HepG2 (cell line): ENCODE measurements around the gene BIRC6. TPM values are rescaled to one million over a fixed set of nuclear protein-coding genes. Genes with fewer than 3 reads are reported as not detected.
A peak's percentile ranks its signal among the peaks of the same experiment; 100 is the strongest.

ENCODE experiments used
- ATF1 ChIP-seq: IDR thresholded peaks from 2 replicates; pipeline ENCODE4 v1.6.1; 2016; ENCODE audit warnings: mild to moderate bottlenecking, control low read depth
- ATF7-NPFF ChIP-seq: sonication (generic); formaldehyde crosslinking; IDR thresholded peaks from 2 replicates; pipeline ENCODE4 v1.8.1; 2023; ENCODE audit warnings: mild to moderate bottlenecking, low read depth, missing genetic modification reagents, moderate library complexity
- DNMT1 ChIP-seq: sonication (generic); formaldehyde crosslinking; IDR thresholded peaks from 2 replicates; pipeline ENCODE4 v1.5.1; 2020; ENCODE audit warnings: mild to moderate bottlenecking, missing genetic modification reagents
- DZIP1 ChIP-seq: sonication (generic); formaldehyde crosslinking; IDR thresholded peaks from 2 replicates; pipeline ENCODE4 v1.5.0; 2020; ENCODE audit warnings: mild to moderate bottlenecking, missing genetic modification reagents
- E2F2 ChIP-seq: sonication (generic); formaldehyde crosslinking; IDR thresholded peaks from 2 replicates; pipeline ENCODE4 v1.4.0; 2020; ENCODE audit warnings: missing genetic modification reagents, borderline replicate concordance
- ELF1 ChIP-seq: sonication (generic); formaldehyde crosslinking; IDR thresholded peaks from 2 replicates; pipeline ENCODE4 v1.4.0; 2020; ENCODE audit warnings: missing genetic modification reagents
- ERF ChIP-seq: IDR thresholded peaks from 2 replicates; pipeline ENCODE4 v1.6.1; 2018; ENCODE audit warnings: missing biosample characterization, missing genetic modification reagents
- FOXO4 ChIP-seq: sonication (generic); formaldehyde crosslinking; conservative IDR thresholded peaks from 2 replicates; pipeline ENCODE4 v1.8.1; 2023; ENCODE audit warnings: missing genetic modification reagents
- HNRNPUL1 ChIP-seq: fragments of 200-400 bp; formaldehyde crosslinking; IDR thresholded peaks from 2 replicates; pipeline ENCODE4 v1.6.1; 2017; ENCODE audit warnings: low read depth, mild to moderate bottlenecking, low read length, moderate library complexity
- MEF2D ChIP-seq: sonication (generic); formaldehyde crosslinking; IDR thresholded peaks from 2 replicates; pipeline ENCODE4 v1.5.1; 2020; ENCODE audit warnings: mild to moderate bottlenecking, missing genetic modification reagents
- MYC ChIP-seq: sonication (generic); formaldehyde crosslinking; IDR thresholded peaks from 2 replicates; pipeline ENCODE4 v1.9.0; 2021; ENCODE audit warnings: missing genetic modification reagents, borderline replicate concordance
- PHF20 ChIP-seq: sonication (generic); formaldehyde crosslinking; IDR thresholded peaks from 2 replicates; pipeline ENCODE4 v1.5.0; 2020; ENCODE audit warnings: mild to moderate bottlenecking, missing genetic modification reagents
- SOX13 ChIP-seq, 3 experiments: fragments of 450-650 bp in 1 of 3; sonication (generic) in 1 of 3; formaldehyde crosslinking in 1 of 3; IDR thresholded peaks in 2 of 3; conservative IDR thresholded peaks in 1 of 3; 2 replicates each; pipeline versions ENCODE4 v1.5.0 to v1.6.1; 2016 to 2020; ENCODE audit warnings: antibody characterized with exemption in 1 of 3, mild to moderate bottlenecking in 1 of 3, missing compliant biosample characterization in 1 of 3, missing genetic modification reagents in 1 of 3, moderate library complexity in 1 of 3
- TBX3 ChIP-seq: fragments of 450-650 bp; IDR thresholded peaks from 2 replicates; pipeline ENCODE4 v1.6.1; 2017; ENCODE audit warnings: antibody characterized with exemption, mild to moderate bottlenecking, inconsistent platforms, borderline replicate concordance
- ZBTB20 ChIP-seq: sonication (generic); formaldehyde crosslinking; IDR thresholded peaks from 2 replicates; pipeline ENCODE4 v1.8.1; 2023; ENCODE audit warnings: missing genetic modification reagents, low read depth, mild to moderate bottlenecking, borderline replicate concordance
- ZFP82 ChIP-seq: sonication (generic); formaldehyde crosslinking; IDR thresholded peaks from 2 replicates; pipeline ENCODE4 v1.5.1; 2020; ENCODE audit warnings: mild to moderate bottlenecking, missing genetic modification reagents, borderline replicate concordance
- ZNF414 ChIP-seq: sonication (generic); formaldehyde crosslinking; IDR thresholded peaks from 2 replicates; pipeline ENCODE4 v1.5.0; 2020; ENCODE audit warnings: missing genetic modification reagents
- ZNF549 ChIP-seq: sonication (generic); formaldehyde crosslinking; IDR thresholded peaks from 2 replicates; pipeline ENCODE4 v1.5.0; 2020; ENCODE audit warnings: missing genetic modification reagents
- ZNF616 ChIP-seq: sonication (generic); formaldehyde crosslinking; IDR thresholded peaks from 2 replicates; pipeline ENCODE4 v1.5.0; 2020; ENCODE audit warnings: low read depth, mild to moderate bottlenecking, missing genetic modification reagents
- ZNF704 ChIP-seq: sonication (generic); formaldehyde crosslinking; IDR thresholded peaks from 2 replicates; pipeline ENCODE4 v1.8.1; 2023; ENCODE audit warnings: mild to moderate bottlenecking, inconsistent platforms, moderate library complexity, missing genetic modification reagents, borderline replicate concordance
- polyA plus RNA-seq, 8 experiments: library from polyadenylated mRNA; depleted of rRNA in 3 of 8; stranded (reverse) in 7 of 8; unstranded in 1 of 8; fragments of >200 nt; fragmentation: Illumina TruSeq in 4 of 8; extraction: Trizol in 4 of 8; gene quantifications; 2 replicates each; pipeline versions ENCODE4 v1.2.1 to v1.2.3, GENCODE V29; 2011 to 2016; ENCODE audit warnings: low read depth in 4 of 8, missing spikeins in 1 of 8, mixed read lengths in 1 of 8; ENCODE audit not compliant: insufficient read depth in 1 of 8
- total RNA-seq, 5 experiments: library from RNA; depleted of rRNA; stranded (reverse); fragments of >200 nt; fragmentation: Illumina TruSeq; extraction: Trizol; gene quantifications; 2 replicates each; pipeline ENCODE4 v1.2.3, GENCODE V29; 2016; ENCODE audit warnings: low read depth in 1 of 5

BIRC6 gene
- total and polyA plus RNA-seq, 2 of the 13 experiments (the other 11 are each of a cell fraction or from before 2014, with no cell fraction given): 65.6 to 120 TPM

- TF ChIP-seq ZBTB20 (CRISPR knock-in tag) (peak; percentile 92), DZIP1 (CRISPR knock-in tag) (no peak), E2F2 (CRISPR knock-in tag) (no peak), ZNF549 (CRISPR knock-in tag) (no peak), ZFP82 (CRISPR knock-in tag) (peak; percentile 98), ZNF616 (peak; percentile 93), HNRNPUL1 (peak; percentile 63; the same call in 1 of the 2 replicates), ERF (CRISPR knock-in tag) (peak; percentile 97), MYC (peak; percentile 96), PHF20 (CRISPR knock-in tag) (peak; percentile 88), FOXO4 (CRISPR knock-in tag) (no peak), ELF1 (CRISPR knock-in tag) (peak; percentile 92), ATF1 (0 out of 2 replicates have a peak, but pooled peaks have one; percentile 49), SOX13 (IDR thresholded peaks at IDR 0.05) (peak; percentile 30; the same call in 1 of the 2 replicates), SOX13 (CRISPR knock-in tag; conservative IDR thresholded peaks at IDR 0.05 in 1 of 2, IDR thresholded peaks at IDR 0.05 in 1 of 2) (peak in 1 of 2 experiments; percentile 74; a peak in 2 of 4 replicates), TBX3 (peak; percentile 63; the same call in 1 of the 2 replicates), ATF7-NPFF (CRISPR knock-in tag) (peak; percentile 98), ZNF414 (CRISPR knock-in tag) (peak; percentile 94), ZNF704 (CRISPR knock-in tag) (no peak; the same call in 1 of the 2 replicates), DNMT1 (peak; percentile 62; the same call in 1 of the 2 replicates), MEF2D (CRISPR knock-in tag) (peak; percentile 94)
Observed at GRCh38 chr2:32356681-32357317, at the start of gene BIRC6 (continued).
